Suppressor macrophage treated with lipopolysaccharide for 1 hour (primary cell): ENCODE data around the gene TMEM190.

Experiments used
- DNase-seq, 3 donors: peaks; one replicate each; pipeline ENCODE4 v3.0.0-alpha.2; 2020 to 2022

The TMEM190 gene

GRCh38 chr19:55352040-55352439, 24.6 kb upstream of the TMEM190 start:
- DNase-seq, result no peak

GRCh38 chr19:55352549-55353145, 24.0 kb upstream of the TMEM190 start:
- DNase-seq, result no peak

GRCh38 chr19:55353356-55353802, 23.2 kb upstream of the TMEM190 start:
- DNase-seq, result no peak

GRCh38 chr19:55353803-55354697, 22.6 kb upstream of the TMEM190 start:
- DNase-seq, result peak; percentile 68 to 81 (median 75)

- no peak for DNase-seq
Observed at GRCh38 chr19:55354698-55355212, 21.9 kb upstream of the TMEM190 start, which contains the start of gene COX6B2. Gene COX6B2, minus strand, starts transcription at chr19:55354719. Its CDS starts 198 bp downstream, at chr19:55354521.

- no peak for DNase-seq
Observed at GRCh38 chr19:55355213-55355821, 21.3 kb upstream of the TMEM190 start.

- no peak for DNase-seq
Observed at GRCh38 chr19:55358493-55358892, 18.1 kb upstream of the TMEM190 start.

- no peak for DNase-seq
Observed at GRCh38 chr19:55358943-55359908, 17.4 kb upstream of the TMEM190 start.

GRCh38 chr19:55360902-55361301, 15.7 kb upstream of the TMEM190 start:
- DNase-seq, result no peak

- no peak for DNase-seq
Observed at GRCh38 chr19:55362174-55362989, 14.2 kb upstream of the TMEM190 start.

- DNase-seq, result no peak
Observed at GRCh38 chr19:55362990-55363716, 13.5 kb upstream of the TMEM190 start, which contains the start of gene GARIN5B. Gene GARIN5B, minus strand, starts transcription at chr19:55363260. Its CDS starts 194 bp downstream, at chr19:55363066.

GRCh38 chr19:55365245-55365644, 11.4 kb upstream of the TMEM190 start:
- no peak for DNase-seq

GRCh38 chr19:55365964-55366363, 10.7 kb upstream of the TMEM190 start:
- no peak for DNase-seq

- no peak for DNase-seq
Observed at GRCh38 chr19:55366790-55367189, 9.8 kb upstream of the TMEM190 start.

- DNase-seq, result no peak
Observed at GRCh38 chr19:55368106-55368505, 8.5 kb upstream of the TMEM190 start.

GRCh38 chr19:55368701-55369563, 7.7 kb upstream of the TMEM190 start:
- DNase-seq, result peak; percentile 57 to 84 (median 69)

GRCh38 chr19:55369653-55370304, 6.8 kb upstream of the TMEM190 start:
- peak in 2 of 3 donors; percentile 11 to 40 for DNase-seq

- DNase-seq, result no peak
Observed at GRCh38 chr19:55370305-55370988, 6.2 kb upstream of the TMEM190 start, which contains the start of gene IL11. Gene IL11, minus strand, starts transcription at chr19:55370463. Its CDS starts 153 bp downstream, at chr19:55370310.
